ENCODE results near the gene SACM1L.
"Not testable (repeated sequence)": the region's sequence is repeated elsewhere in the genome, so short reads cannot be mapped to it uniquely, and the experiment has no call there.

The SACM1L gene

GRCh38 chr3:45741742-45742460 is 52.7 kb downstream of the SACM1L start:
- DNase-seq (ENCODE audit: low spot score), result no peak

- DNase-seq (ENCODE audit: low spot score), result no peak
Observed at GRCh38 chr3:45742461-45743089, 53.4 kb downstream of the SACM1L start.

- no peak for DNase-seq (ENCODE audit: low spot score)
Observed at GRCh38 chr3:45746165-45746776, 57.1 kb downstream of the SACM1L start.

GRCh38 chr3:45746777-45747622 is 57.8 kb downstream of the SACM1L start:
- no peak for DNase-seq (ENCODE audit: low spot score)

- no peak for DNase-seq (ENCODE audit: low spot score)
Observed at GRCh38 chr3:45748068-45748467, 58.9 kb downstream of the SACM1L start.

GRCh38 chr3:45749036-45749600 is 59.9 kb downstream of the SACM1L start:
- not testable (repeated sequence) for DNase-seq (ENCODE audit: low spot score)

GRCh38 chr3:45749880-45750279 is 60.7 kb downstream of the SACM1L start:
- DNase-seq (ENCODE audit: low spot score), result no peak

GRCh38 chr3:45751537-45752242 is 62.5 kb downstream of the SACM1L start:
- no peak for DNase-seq (ENCODE audit: low spot score)

- no peak for DNase-seq (ENCODE audit: low spot score)
Observed at GRCh38 chr3:45753095-45753494, 63.9 kb downstream of the SACM1L start.

- DNase-seq (ENCODE audit: low spot score), result no peak
Observed at GRCh38 chr3:45754461-45754860, 65.3 kb downstream of the SACM1L start.

GRCh38 chr3:45756055-45756454 is 66.9 kb downstream of the SACM1L start:
- DNase-seq (ENCODE audit: low spot score), result no peak

- DNase-seq (ENCODE audit: low spot score), result not testable (repeated sequence)
Observed at GRCh38 chr3:45757141-45757540, 67.9 kb downstream of the SACM1L start.

- no peak for DNase-seq (ENCODE audit: low spot score)
Observed at GRCh38 chr3:45758871-45759270, 69.7 kb downstream of the SACM1L start.

GRCh38 chr3:45759851-45760250 is 70.7 kb downstream of the SACM1L start:
- no peak for DNase-seq (ENCODE audit: low spot score)

GRCh38 chr3:45760878-45761711 is 71.9 kb downstream of the SACM1L start:
- peak; percentile 27 for DNase-seq (ENCODE audit: low spot score)

- DNase-seq (ENCODE audit: low spot score), result no peak
Observed at GRCh38 chr3:45761831-45762230, 72.6 kb downstream of the SACM1L start.

- no peak for DNase-seq (ENCODE audit: low spot score)
Observed at GRCh38 chr3:45762647-45763302, 73.6 kb downstream of the SACM1L start.

GRCh38 chr3:45763303-45763675 is 74.1 kb downstream of the SACM1L start:
- DNase-seq (ENCODE audit: low spot score), result no peak

- no peak for DNase-seq (ENCODE audit: low spot score)
Observed at GRCh38 chr3:45765266-45765851, 76.2 kb downstream of the SACM1L start.

- no peak for DNase-seq (ENCODE audit: low spot score)
Observed at GRCh38 chr3:45765958-45766357, 76.8 kb downstream of the SACM1L start.
